ENCODE measurements around the gene PPM1N. TPM values are rescaled to one million over a fixed set of nuclear protein-coding genes. Genes with fewer than 3 reads are reported as not detected.

Gene PPM1N
- total and polyA plus RNA-seq, 2 experiments from 2014 or later, result 0.40 to 0.59 TPM

DNA sequence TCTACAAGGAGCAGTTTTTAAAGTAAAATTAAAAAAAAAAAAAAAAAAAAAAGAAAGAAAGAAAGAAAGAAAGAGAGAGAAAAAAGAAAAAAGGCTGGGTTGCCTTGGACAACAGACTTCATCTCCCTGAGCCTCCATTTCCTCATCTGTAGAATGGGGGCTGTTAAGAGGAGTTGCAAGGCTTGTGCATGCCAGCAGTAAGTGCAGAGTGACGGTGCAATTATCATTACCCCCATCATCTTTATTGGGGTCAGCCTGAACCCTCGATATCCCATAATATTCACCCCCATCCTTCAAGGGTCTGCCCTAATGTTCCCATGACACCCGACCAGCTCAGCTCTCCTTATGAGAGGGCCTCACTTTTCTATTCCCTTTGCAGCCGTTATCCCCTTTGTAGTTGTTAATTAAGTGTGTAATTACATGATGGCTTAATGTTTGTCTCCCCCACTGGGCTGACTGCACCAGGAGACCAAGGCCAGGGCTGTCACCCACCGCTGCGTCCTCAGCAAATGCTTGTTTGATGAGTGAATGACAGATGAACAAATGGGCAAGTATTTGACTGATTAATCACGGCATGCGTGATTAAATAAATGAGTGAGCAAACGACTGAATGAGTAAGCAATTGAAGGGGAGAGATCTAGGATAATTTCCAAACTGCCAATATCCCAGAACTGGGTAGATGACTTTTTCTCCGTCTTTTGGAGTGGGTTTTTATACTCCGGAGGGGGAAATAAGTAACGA, 20.4 kb upstream of the PPM1N start:
- Histone ChIP-seq H3K36me3 (replicated peaks; ENCODE audit: insufficient read depth, low read depth) (no peaks in the 10 kb centered on the region), H3K9me3 (ENCODE audit: low read depth) (no peaks in the 10 kb centered on the region), H3K27me3 (peaks cover 3% of the 10 kb centered on the region), H4K20me1 (ENCODE audit: insufficient read depth, poor library complexity, severe bottlenecking) (no peaks in the 10 kb centered on the region), H3K4me1 (ENCODE audit: insufficient read depth) (no peaks in the 10 kb centered on the region), H3K4me3 (peak overlapping the region; percentile 20), H3K27ac (peak overlapping the region; percentile 95), H3K79me2 (no peaks in the 10 kb centered on the region), H3K9me2 (replicated peaks; ENCODE audit: insufficient read depth) (no peaks in the 10 kb centered on the region), H3K4me2 (peak overlapping the region; percentile 73), H2AFZ (peak overlapping the region; percentile 23)
- TF ChIP-seq EZH2 (IDR thresholded peaks at IDR 0.05; ENCODE audit: borderline replicate concordance) (no peak), EZH2phosphoT487 (IDR thresholded peaks at IDR 0.05; ENCODE audit: low read depth, severe bottlenecking, unreplicated experiment) (no peak), CTCF (IDR thresholded peaks at IDR 0.05; ENCODE audit: poor library complexity) (no peak)
- 16% methylated on average over 12 of the region's 12 CpGs for WGBS (ENCODE audit: low lambda C conversion rate, missing lambda C conversion rate)
- DNase-seq (ENCODE audit: low spot score), result peak; percentile 17

DNA sequence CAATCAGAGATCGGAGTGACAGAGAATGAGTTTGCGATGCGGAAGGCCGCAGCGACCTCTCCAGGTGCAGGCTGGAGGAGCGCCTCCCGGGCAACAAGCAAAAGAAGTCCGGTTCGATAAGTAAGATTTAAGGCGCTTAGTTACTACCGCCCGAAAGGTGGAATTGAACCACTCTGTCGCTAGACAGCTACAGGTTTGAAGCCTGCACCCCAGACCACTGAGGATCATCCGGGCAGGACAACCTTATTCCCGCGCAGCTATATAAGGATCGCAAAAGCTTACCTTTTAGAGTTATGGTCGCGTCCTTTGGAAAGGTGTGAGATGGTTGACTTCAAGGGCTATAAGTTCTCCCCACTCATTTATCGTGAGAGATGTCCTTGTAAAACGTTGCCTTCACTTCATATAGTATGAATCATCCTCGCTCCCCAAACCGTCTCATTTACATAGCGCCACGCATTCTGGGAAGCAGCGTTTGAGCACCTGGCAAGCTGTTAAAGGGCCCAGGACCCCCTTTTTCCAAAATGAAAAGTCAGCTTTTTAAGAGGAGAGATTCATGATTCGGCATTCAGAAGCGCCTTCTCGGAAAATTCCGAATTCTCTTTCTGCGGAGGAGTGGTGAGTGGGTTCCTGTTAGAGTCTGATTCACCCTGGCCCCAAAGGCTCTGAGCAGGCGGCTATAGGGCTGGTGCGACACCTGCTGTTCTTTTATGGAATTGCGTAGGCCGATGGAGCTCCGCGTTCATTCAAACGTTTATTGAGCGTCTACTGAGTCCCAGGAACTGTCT, 19.6 kb upstream of the PPM1N start:
- TF ChIP-seq CTCF (IDR thresholded peaks at IDR 0.05; ENCODE audit: poor library complexity), result peak; percentile 98
- TF ChIP-seq EZH2phosphoT487 (IDR thresholded peaks at IDR 0.05; ENCODE audit: low read depth, severe bottlenecking, unreplicated experiment), result no peak
- TF ChIP-seq EZH2 (IDR thresholded peaks at IDR 0.05; ENCODE audit: borderline replicate concordance), result no peak
- WGBS (ENCODE audit: low lambda C conversion rate, missing lambda C conversion rate), result 1% methylated on average over 39 of the region's 39 CpGs
- DNase-seq (ENCODE audit: low spot score), result peak; percentile 90
- H4K20me1 ChIP-seq (ENCODE audit: insufficient read depth, poor library complexity, severe bottlenecking), result no peaks in the 10 kb centered on the region
- peak overlapping the region; percentile 73 for H3K4me2 ChIP-seq
- H3K36me3 ChIP-seq (replicated peaks; ENCODE audit: insufficient read depth, low read depth), result no peaks in the 10 kb centered on the region
- H3K27me3 ChIP-seq, result no peaks in the 10 kb centered on the region
- H3K4me3 ChIP-seq, result peak overlapping the region; percentile 51
- H3K4me1 ChIP-seq (ENCODE audit: insufficient read depth), result no peaks in the 10 kb centered on the region
- H3K27ac ChIP-seq, result peak overlapping the region; percentile 95
- H3K9me2 ChIP-seq (replicated peaks; ENCODE audit: insufficient read depth), result no peaks in the 10 kb centered on the region
- no peaks in the 10 kb centered on the region for H3K79me2 ChIP-seq
- peak overlapping the region; percentile 66 for H2AFZ ChIP-seq
- no peaks in the 10 kb centered on the region for H3K9me3 ChIP-seq (ENCODE audit: low read depth)

DNA sequence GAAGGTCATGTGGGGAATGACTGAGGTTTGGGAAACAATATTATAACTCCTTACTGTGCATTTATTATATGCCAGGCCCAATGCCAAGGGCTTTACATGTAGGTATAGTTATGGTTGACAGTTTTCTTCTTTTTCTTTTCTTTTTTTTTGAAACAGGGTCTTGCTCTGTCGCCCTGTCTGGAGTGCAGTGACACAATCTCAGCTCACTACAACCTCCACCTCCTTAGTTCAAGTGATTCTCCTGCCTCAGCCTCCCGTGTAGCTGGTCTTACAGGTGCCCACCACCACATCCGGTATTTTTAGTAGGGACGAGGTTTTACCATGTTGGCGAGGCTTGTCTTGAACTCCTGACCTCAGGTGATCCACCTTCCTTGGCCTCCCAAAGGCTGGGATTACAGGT, 15.2 kb upstream of the PPM1N start:
- Histone ChIP-seq H3K4me1 (ENCODE audit: insufficient read depth) (no peaks in the 10 kb centered on the region), H2AFZ (no peak overlapping the region), H3K9me2 (replicated peaks; ENCODE audit: insufficient read depth) (no peaks in the 10 kb centered on the region), H3K4me3 (no peak overlapping the region), H3K27ac (no peak overlapping the region), H3K9me3 (ENCODE audit: low read depth) (no peaks in the 10 kb centered on the region), H3K4me2 (no peak overlapping the region), H3K79me2 (no peaks in the 10 kb centered on the region), H3K36me3 (replicated peaks; ENCODE audit: insufficient read depth, low read depth) (no peaks in the 10 kb centered on the region), H3K27me3 (no peaks in the 10 kb centered on the region), H4K20me1 (ENCODE audit: insufficient read depth, poor library complexity, severe bottlenecking) (no peaks in the 10 kb centered on the region)
- no peak for DNase-seq (ENCODE audit: low spot score)
- 92% methylated on average over 5 of the region's 5 CpGs for WGBS (ENCODE audit: low lambda C conversion rate, missing lambda C conversion rate)
- no peak for TF ChIP-seq CTCF (IDR thresholded peaks at IDR 0.05; ENCODE audit: poor library complexity)
- no peak for TF ChIP-seq EZH2phosphoT487 (IDR thresholded peaks at IDR 0.05; ENCODE audit: low read depth, severe bottlenecking, unreplicated experiment)
- TF ChIP-seq EZH2 (IDR thresholded peaks at IDR 0.05; ENCODE audit: borderline replicate concordance), result no peak

Measured in hepatocyte (in vitro differentiated cells).